Brain microvascular endothelial cell (primary cell): ENCODE data around the gene SLC25A33.

ENCODE experiments used
- DNase-seq: peaks from one replicate; pipeline ENCODE4 v3.0.0-alpha.2; 2020
- H3K27ac ChIP-seq: fragments of 250-450 bp; sonication (Bioruptor Pico); 2 replicates; pipeline ENCODE4 v1.5.1; 2020; ENCODE audit warnings: mild to moderate bottlenecking, moderate library complexity
- H3K27me3 ChIP-seq: fragments of 250-450 bp; sonication (Bioruptor Pico); replicated peaks from 2 replicates; pipeline ENCODE4 v1.5.1; 2020; ENCODE audit warnings: mild to moderate bottlenecking
- H3K36me3 ChIP-seq: fragments of 250-450 bp; sonication (Bioruptor Pico); replicated peaks from 2 replicates; pipeline ENCODE4 v1.5.1; 2020; ENCODE audit warnings: mild to moderate bottlenecking
- H3K4me3 ChIP-seq: 2 replicates; pipeline ENCODE4 v1.5.1; 2011; ENCODE audit warnings: low read depth, mild to moderate bottlenecking, control low read depth, low read length, moderate library complexity
- in situ Hi-C: cut with HindIII; loops from 2 replicates; pipeline ENCODE4 v1.10.0; 2017; ENCODE audit warnings: low sequenced_read_pairs, low pct_ligation_motif_present
- TF ChIP-seq, protein P1 (sequence below): IDR thresholded peaks from 2 replicates; pipeline ENCODE4 v1.5.1; 2011; ENCODE audit warnings: low read depth, mild to moderate bottlenecking, moderate library complexity, low read length, control low read depth, inconsistent platforms; ENCODE audit errors: missing control alignments

Gene SLC25A33

DNA sequence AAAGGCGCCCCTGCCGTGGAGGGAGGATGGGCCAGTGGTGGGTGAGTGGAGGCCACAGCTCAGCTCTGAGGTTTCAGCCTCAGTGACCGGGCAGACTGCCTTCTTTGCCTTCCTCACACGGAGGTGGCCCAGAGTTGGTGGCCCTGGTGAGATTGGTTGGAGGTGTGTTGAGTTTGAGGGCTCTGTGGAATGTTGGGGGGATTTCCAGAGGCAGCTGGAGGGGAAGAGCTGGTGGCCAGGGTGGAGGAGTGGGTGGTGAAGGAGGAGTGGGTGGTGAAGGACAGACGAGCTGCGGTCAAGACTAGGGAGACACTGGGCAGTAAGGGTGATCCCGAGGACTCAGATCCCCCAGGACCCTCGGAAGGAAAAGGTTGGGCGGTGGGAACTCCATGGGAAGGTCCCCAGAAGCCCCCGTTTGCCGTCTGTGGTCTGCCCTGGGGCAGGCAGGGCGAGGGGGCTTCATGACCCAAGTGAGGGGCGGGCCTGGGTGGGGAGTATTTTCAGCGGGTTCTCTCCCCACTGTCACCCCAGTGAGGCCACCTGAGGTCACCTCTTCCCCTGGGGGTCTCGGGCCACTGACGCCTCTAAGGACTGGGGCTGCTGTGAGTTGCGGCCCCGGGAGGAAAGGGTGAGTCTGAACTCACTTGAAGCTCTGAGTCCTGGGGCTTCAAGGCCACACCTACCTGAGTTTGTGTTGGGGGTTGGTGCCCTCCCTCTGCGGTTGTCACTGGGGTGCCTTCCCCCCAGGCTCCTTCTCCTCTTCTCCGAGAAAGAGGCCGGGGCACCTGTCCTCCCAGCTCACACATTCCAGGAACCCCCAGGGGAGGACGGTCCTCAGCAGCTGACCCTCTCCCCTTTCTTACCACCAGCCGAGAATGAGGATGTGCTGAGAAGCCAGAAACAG lies 89.5 kb downstream of the SLC25A33 start:
- no peak overlapping the region for H3K27ac ChIP-seq
- no peaks in the 10 kb centered on the region for H3K36me3 ChIP-seq
- TF ChIP-seq, protein P1, sequence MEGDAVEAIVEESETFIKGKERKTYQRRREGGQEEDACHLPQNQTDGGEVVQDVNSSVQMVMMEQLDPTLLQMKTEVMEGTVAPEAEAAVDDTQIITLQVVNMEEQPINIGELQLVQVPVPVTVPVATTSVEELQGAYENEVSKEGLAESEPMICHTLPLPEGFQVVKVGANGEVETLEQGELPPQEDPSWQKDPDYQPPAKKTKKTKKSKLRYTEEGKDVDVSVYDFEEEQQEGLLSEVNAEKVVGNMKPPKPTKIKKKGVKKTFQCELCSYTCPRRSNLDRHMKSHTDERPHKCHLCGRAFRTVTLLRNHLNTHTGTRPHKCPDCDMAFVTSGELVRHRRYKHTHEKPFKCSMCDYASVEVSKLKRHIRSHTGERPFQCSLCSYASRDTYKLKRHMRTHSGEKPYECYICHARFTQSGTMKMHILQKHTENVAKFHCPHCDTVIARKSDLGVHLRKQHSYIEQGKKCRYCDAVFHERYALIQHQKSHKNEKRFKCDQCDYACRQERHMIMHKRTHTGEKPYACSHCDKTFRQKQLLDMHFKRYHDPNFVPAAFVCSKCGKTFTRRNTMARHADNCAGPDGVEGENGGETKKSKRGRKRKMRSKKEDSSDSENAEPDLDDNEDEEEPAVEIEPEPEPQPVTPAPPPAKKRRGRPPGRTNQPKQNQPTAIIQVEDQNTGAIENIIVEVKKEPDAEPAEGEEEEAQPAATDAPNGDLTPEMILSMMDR: no peak
- DNase-seq: no peak
- no peaks in the 10 kb centered on the region for H3K27me3 ChIP-seq
- no peak overlapping the region for H3K4me3 ChIP-seq
- in situ Hi-C loops: no loop called here

- TF ChIP-seq, protein P1: no peak
- Histone ChIP-seq H3K27me3 (no peaks in the 10 kb centered on the region), H3K27ac (no peak overlapping the region), H3K36me3 (no peaks in the 10 kb centered on the region), H3K4me3 (no peak overlapping the region)
- DNase-seq: no peak
- in situ Hi-C loops: no loop called here
These were observed 90.4 kb downstream of the SLC25A33 start for GRCh38 chr1:9629445-9630201.

DNA sequence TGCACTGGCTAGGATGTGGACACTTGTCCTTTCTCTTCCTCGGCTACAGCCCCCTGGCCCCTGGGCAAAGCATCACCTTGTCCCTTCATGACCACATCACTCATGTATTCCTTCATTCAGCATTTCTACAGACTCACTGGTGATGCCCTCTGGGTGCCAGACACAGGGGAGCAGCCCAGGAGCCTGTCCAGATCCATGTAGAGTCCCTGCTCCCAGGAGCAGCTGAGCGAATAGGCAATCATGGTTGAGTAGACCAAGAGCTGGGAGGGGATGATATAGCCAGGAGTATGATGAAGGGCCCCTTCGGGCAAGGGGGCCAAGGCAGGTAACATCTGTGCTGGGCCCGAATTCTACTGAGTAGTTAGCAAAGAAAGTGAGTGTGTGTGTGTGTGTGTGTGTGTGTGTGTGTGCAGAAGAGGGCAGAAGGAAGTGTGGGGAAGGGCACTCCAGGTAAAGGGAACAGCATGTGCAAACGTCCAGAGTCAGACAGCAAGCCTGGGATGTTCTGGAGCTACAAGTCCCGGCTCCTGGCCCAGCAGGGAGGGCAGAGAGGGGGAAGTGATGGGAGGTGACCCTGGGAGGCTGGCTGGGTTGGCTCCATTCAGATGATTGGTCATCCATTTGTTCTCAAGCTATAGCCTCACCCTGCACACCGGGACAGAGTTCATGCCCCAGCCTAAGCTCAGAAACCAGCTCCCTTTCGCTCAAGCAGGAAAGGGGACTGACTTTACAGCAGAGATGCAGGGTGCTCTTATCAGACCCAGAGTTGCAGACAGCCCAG lies 91.3 kb downstream of the SLC25A33 start:
- no peaks in the 10 kb centered on the region for H3K36me3 ChIP-seq
- TF ChIP-seq, protein P1: no peak
- H3K27ac ChIP-seq: no peak overlapping the region
- no peak for DNase-seq
- H3K27me3 ChIP-seq: no peaks in the 10 kb centered on the region
- in situ Hi-C loops: no loop called here
- H3K4me3 ChIP-seq: no peak overlapping the region

DNA sequence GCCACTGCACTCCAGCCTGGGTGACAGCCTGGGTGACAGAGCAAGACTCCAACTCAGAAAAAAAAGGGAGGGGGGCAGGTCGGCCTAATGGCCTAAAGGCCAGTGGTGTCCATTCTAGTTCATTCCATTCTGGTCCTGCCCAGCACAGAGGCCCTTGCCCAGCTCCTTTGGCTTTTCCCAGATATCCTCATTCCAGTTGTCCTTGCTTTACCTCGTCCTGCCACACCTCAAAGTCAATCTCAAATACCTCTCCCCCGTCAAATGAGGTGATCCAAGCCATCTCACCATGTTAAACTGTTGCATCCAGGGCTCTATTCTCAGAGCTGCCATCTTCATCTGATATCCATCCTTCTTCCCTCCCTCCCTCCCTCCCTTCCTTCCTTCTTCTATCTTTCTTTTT lies 92.3 kb downstream of the SLC25A33 start:
- no peak for DNase-seq
- no peak overlapping the region for H3K4me3 ChIP-seq
- TF ChIP-seq, protein P1: no peak
- in situ Hi-C loops: no loop called here
- H3K36me3 ChIP-seq: no peaks in the 10 kb centered on the region
- H3K27me3 ChIP-seq: no peaks in the 10 kb centered on the region
- H3K27ac ChIP-seq: no peak overlapping the region

DNA sequence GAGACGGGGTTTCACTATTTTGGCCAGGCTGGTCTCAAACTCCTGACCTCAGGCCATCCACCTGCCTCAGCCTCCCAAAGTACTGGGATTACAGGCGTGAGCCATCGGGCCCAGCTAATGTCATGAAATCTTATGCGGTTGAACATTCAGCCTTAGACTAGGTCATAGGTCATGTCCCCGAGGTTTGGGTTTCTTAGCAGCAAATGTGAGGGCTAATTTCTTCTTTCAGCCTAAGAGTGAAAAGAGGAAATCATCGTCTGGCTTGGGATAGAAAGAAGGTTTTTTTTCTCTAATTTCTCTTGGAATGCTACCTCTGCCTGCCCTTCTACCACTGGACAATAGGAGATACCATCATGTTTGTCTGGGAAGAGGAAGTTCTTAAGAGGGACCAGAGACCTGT lies 94.2 kb downstream of the SLC25A33 start:
- Histone ChIP-seq H3K27me3 (no peaks in the 10 kb centered on the region), H3K4me3 (no peak overlapping the region), H3K27ac (no peak overlapping the region), H3K36me3 (no peaks in the 10 kb centered on the region)
- TF ChIP-seq, protein P1: no peak
- in situ Hi-C loops: no loop called here
- no peak for DNase-seq
